T47D (cell line): ENCODE results near the gene TMEM115.

Experiments
- DNase-seq, 2 experiments: peaks; one replicate each; pipeline versions ENCODE4 v3.0.0 to v3.0.0-alpha.2; 2011 to 2012; ENCODE audit warnings: low read depth in 1 of 2, low spot score in 1 of 2
- JUND ChIP-seq: IDR thresholded peaks from 2 replicates; pipeline ENCODE4 v1.6.1; 2012; ENCODE audit warnings: low read depth
- in situ Hi-C: cut with HindIII; loops from 2 replicates; pipeline ENCODE4 v1.10.0; 2016; ENCODE audit warnings: low sequenced_read_pairs, low pct_unique_long_range_greater_than_20kb

TMEM115 gene

GRCh38 chr3:50358911-50359759, at the start of gene TMEM115:
TSS of gene TMEM115 (minus strand) at chr3:50359521. CDS start at chr3:50359063, 458 bp downstream.
- DNase-seq: peak; percentile 85 to 97
- in situ Hi-C loops: no loop called here
- no peak for TF ChIP-seq JUND

- in situ Hi-C loops: no loop called here
- TF ChIP-seq JUND: no peak
Observed at GRCh38 chr3:50408443-50408944, 49.2 kb upstream of the TMEM115 start.

GRCh38 chr3:50406487-50406886, 47.2 kb upstream of the TMEM115 start:
- no peak for TF ChIP-seq JUND
- in situ Hi-C loops: no loop called here
- DNase-seq: no peak

More at GRCh38 chr3:50408443-50408944, 49.2 kb upstream of the TMEM115 start:
- DNase-seq: no peak

GRCh38 chr3:50405249-50405648, 45.9 kb upstream of the TMEM115 start:
- peak in 1 of 2 experiments; percentile 54 for DNase-seq
- TF ChIP-seq JUND: no peak
- in situ Hi-C loops: no loop called here

- in situ Hi-C loops: no loop called here
- no peak for DNase-seq
- TF ChIP-seq JUND: no peak
Observed at GRCh38 chr3:50401978-50402595, 42.8 kb upstream of the TMEM115 start.

GRCh38 chr3:50396502-50396901, 37.2 kb upstream of the TMEM115 start:
- TF ChIP-seq JUND: no peak
- in situ Hi-C loops: no loop called here
- DNase-seq: peak in 1 of 2 experiments; percentile 19

- TF ChIP-seq JUND: no peak
- in situ Hi-C loops: no loop called here
- no peak for DNase-seq
Observed at GRCh38 chr3:50395070-50395860, 35.9 kb upstream of the TMEM115 start.

GRCh38 chr3:50393061-50393460, 33.7 kb upstream of the TMEM115 start:
- no peak for DNase-seq
- in situ Hi-C loops: no loop called here
- TF ChIP-seq JUND: no peak

- no peak for DNase-seq
- TF ChIP-seq JUND: no peak
- in situ Hi-C loops: no loop called here
Observed at GRCh38 chr3:50392101-50392715, 32.9 kb upstream of the TMEM115 start.

- no peak for DNase-seq
- in situ Hi-C loops: no loop called here
- no peak for TF ChIP-seq JUND
Observed at GRCh38 chr3:50390508-50391224, 31.3 kb upstream of the TMEM115 start.

- TF ChIP-seq JUND: no peak
- in situ Hi-C loops: no loop called here
- DNase-seq: no peak
Observed at GRCh38 chr3:50389414-50389767, 30.1 kb upstream of the TMEM115 start.
